Right lobe of liver (tissue), 6 donors: ENCODE results near the gene SSX4B. TPM values are rescaled to one million over a fixed set of nuclear protein-coding genes. Genes with fewer than 3 reads are reported as not detected.
"Not testable (repeated sequence)": the region's sequence is repeated elsewhere in the genome, so short reads cannot be mapped to it uniquely, and the experiment has no call there.

Source experiments
- ATAC-seq, 4 donors: fragments of 200-7000 bp; cut with Tn5 transposase; one replicate each; pipeline ENCODE4 v1.9.1; 2020; ENCODE audit warnings: mild to moderate bottlenecking in 4 of 4, moderate library complexity in 4 of 4
- DNase-seq, 3 donors: peaks; one replicate each; pipeline ENCODE4 v3.0.0-alpha.2; 2020
- H3K27ac ChIP-seq, 3 donors: fragments of 200-600 bp; one replicate each; pipeline ENCODE4 v1.8.0; 2022
- H3K27me3 ChIP-seq, 2 donors: fragments of 200-600 bp; one replicate each; pipeline ENCODE4 v1.8.0; 2022
- H3K36me3 ChIP-seq, 4 donors: fragments of 200-600 bp; sonication (generic) in 1 of 4; one replicate each; pipeline versions ENCODE4 v1.5.1 to v1.8.0; 2017 to 2022; ENCODE audit warnings: control low read depth in 1 of 4
- H3K4me1 ChIP-seq, 4 donors: fragments of 200-600 bp; sonication (generic) in 1 of 4; one replicate each; pipeline versions ENCODE4 v1.5.1 to v1.8.0; 2017 to 2022; ENCODE audit warnings: control low read depth in 1 of 4
- H3K4me3 ChIP-seq, 3 donors: fragments of 200-600 bp; one replicate each; pipeline ENCODE4 v1.8.0; 2022
- H3K9me3 ChIP-seq, 4 donors: fragments of 200-600 bp; sonication (generic) in 1 of 4; one replicate each; pipeline versions ENCODE4 v1.5.1 to v1.8.0; 2017 to 2022; ENCODE audit warnings: control low read depth in 1 of 4
- POLR2A ChIP-seq: fragments of 450-650 bp; IDR thresholded peaks from one replicate; pipeline ENCODE4 v1.6.1; 2017; ENCODE audit warnings: antibody characterized with exemption, mild to moderate bottlenecking
- WGBS: methylation state at CpG from one replicate; pipeline ENCODE4 v1.1.6; 2018; ENCODE audit warnings: low coverage, low lambda C conversion rate; ENCODE audit not compliant: insufficient coverage; ENCODE audit errors: missing lambda C conversion rate; 5-methylcytosine and 5-hydroxymethylcytosine counted together
- intact Hi-C, 2 donors: fragments of 100-400 bp; cut with DNase I; formaldehyde crosslinking; loops; one replicate each; pipeline versions ENCODE4 v1.11.2 to v1.14.1; 2022
- total RNA-seq, 6 experiments: library from RNA; depleted of rRNA in 2 of 6; stranded (reverse); fragments of >200 nt in 2 of 6; fragmentation: NEBNext Ultra II Directional in 3 of 6; extraction: Animal tissue kit (Norgen Biotek cat#: 25700) in 3 of 6; gene quantifications; one replicate each; pipeline versions ENCODE4 v1.1.0 to v1.2.4, GENCODE V29; 2016 to 2023
- TF ChIP-seq, protein P1 (sequence below), 4 donors: fragments of 200-600 bp in 3 of 4; fragments of 450-650 bp in 1 of 4; IDR thresholded peaks; one replicate each; pipeline versions ENCODE4 v1.5.1 to v1.8.0; 2016 to 2022; ENCODE audit warnings: antibody characterized with exemption in 4 of 4, mild to moderate bottlenecking in 2 of 4
- donor health status: DM: no; HTN: yes; CAD: no.
- donor health status: DM: no; HTN: no; CAD: no.
- donor health status: DM: no; HTN: no; CAD: no.
- donor health status: DM: no; HTN: yes; CAD: no.
- donor health status: DM: no; HTN: yes; CAD: no.

The SSX4B gene
- total RNA-seq, 6 experiments from 2014 or later: not detected

DNA sequence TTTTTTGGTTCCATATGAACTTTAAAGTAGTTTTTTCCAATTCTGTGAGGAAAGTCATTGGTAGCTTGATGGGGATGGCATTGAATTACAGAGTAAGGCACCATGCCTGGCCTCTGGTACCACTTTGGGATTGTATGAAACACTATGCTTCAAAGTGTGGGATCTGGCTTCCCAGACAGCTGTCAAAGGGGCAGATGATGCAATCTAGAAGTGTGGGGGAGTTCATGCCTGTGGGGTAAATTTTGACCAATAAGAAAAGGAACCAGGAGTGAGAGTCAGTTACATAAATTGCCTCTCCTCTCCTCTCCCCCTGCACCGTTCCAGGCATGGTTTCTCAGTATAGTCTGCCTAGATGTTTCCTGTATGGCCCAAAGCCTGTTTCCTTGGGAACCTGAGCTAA lies 13.9 kb downstream of the SSX4B start:
- DNase-seq, H3K36me3 ChIP-seq, H3K27me3 ChIP-seq, intact Hi-C loops, H3K4me1 ChIP-seq, H3K27ac ChIP-seq, H3K4me3 ChIP-seq, ATAC-seq, H3K9me3 ChIP-seq: not testable (repeated sequence)
- WGBS: 17% methylated on average over 1 of the region's 1 CpG

DNA sequence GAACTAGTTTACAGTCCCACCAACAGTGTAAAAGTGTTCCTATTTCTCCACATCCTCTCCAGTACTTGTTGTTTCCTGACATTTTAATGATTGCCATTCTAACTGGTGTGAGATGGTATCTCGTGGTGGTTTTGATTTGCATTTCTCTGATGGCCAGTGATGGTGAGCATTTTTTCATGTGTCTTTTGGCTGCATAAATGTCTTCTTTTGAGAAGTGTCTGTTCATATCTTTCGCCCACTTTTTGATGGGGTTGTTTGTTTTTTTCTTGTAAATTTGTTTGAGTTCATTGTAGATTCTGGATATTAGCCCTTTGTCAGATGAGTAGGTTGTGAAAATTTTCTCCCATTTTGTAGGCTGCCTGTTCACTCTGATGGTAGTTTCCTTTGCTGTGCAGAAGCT lies 14.8 kb downstream of the SSX4B start:
- intact Hi-C loops, H3K4me3 ChIP-seq, DNase-seq, H3K27ac ChIP-seq, H3K4me1 ChIP-seq, H3K27me3 ChIP-seq, H3K9me3 ChIP-seq, H3K36me3 ChIP-seq, ATAC-seq: not testable (repeated sequence)
- 30% methylated on average over 1 of the region's 2 CpGs for WGBS

DNA sequence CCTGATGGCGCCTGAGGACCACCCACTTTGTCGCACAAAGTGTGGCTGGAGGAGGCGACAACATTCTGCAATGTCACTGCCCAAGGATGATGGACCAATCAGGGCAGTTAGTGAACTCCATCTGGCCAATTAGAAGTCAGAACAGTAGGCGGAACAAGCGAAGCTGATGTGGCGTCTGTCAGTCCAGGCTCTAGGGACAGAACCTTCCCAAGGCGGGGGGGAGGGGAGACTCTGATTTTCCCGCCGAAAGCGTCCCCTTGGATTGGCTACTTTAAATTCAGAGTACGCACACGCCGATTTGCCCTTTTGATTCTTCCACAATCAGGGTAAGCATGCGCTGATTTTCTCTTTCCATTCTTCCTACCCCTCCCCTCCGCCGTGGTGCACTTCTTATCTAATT lies 28.5 kb downstream of the SSX4B start, which contains the start of gene SSX4:
SSX4 (plus strand) TSS at position 301 of the 400 bp plus-strand sequence. CDS start 515 bp downstream, outside the sequence.
- H3K27ac ChIP-seq, intact Hi-C loops, H3K4me1 ChIP-seq, H3K36me3 ChIP-seq, ATAC-seq, H3K27me3 ChIP-seq, H3K9me3 ChIP-seq, DNase-seq, H3K4me3 ChIP-seq: not testable (repeated sequence)
- no CpG with 5 or more reads among the region's 16 CpGs for WGBS

DNA sequence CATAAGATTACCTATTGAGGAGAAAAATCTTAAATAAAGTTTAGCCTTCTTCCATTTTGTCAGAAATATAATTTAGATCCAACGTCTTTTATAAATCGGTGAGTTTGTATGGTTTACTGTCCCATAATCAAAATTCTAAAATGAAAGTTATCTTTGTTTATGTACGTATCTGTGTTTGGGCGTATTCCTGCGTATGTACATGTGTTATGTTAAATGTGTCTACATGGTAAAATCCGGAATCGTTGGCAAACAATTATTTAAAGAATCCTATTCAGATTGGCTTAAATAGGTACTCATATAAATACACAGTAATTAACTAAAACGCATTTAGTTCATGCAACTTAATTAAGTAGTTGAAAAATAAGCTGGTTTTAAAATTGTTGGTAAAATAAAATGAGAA lies 41.4 kb downstream of the SSX4B start:
- no CpG with 5 or more reads among the region's 8 CpGs for WGBS
- H3K4me1 ChIP-seq, ATAC-seq, intact Hi-C loops, H3K9me3 ChIP-seq, H3K27ac ChIP-seq, H3K27me3 ChIP-seq, DNase-seq, H3K36me3 ChIP-seq, H3K4me3 ChIP-seq: not testable (repeated sequence)

DNA sequence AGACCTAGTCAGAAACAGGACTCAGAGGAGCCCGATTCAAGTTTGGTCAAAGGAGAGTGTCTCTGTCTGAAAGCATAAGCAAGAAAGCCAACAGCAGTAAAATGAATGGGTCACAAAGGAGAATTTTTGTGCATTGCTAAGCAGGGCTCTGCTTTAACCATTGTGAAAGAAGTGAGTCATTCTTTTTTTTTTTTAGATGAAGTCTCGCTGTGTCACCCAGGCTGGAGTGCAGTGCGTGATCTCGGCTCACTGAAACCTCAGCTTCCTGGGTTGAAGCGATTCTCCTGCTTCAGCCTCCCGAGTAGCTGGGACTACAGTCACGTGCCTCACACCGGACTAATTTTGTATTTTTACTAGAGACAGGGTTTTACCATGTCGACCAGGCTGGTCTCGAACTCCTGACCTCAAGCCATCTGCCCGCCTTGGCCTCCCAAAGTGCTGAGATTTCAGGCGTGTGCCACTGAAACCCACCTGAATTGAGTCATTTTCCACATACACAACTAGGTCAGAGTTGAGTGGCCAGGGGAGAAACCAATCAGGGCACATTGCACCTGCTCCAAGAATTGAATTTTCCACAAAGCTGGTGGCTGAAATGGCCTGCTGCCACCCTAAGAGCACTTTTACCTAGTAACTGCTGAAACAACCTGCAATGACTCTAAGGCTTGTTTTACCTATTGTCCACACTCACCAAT lies 43.9 kb downstream of the SSX4B start:
- H3K27me3 ChIP-seq, H3K4me3 ChIP-seq, H3K4me1 ChIP-seq, H3K27ac ChIP-seq, H3K9me3 ChIP-seq, intact Hi-C loops, DNase-seq, ATAC-seq, H3K36me3 ChIP-seq: not testable (repeated sequence)
- WGBS: no CpG with 5 or more reads among the region's 12 CpGs

DNA sequence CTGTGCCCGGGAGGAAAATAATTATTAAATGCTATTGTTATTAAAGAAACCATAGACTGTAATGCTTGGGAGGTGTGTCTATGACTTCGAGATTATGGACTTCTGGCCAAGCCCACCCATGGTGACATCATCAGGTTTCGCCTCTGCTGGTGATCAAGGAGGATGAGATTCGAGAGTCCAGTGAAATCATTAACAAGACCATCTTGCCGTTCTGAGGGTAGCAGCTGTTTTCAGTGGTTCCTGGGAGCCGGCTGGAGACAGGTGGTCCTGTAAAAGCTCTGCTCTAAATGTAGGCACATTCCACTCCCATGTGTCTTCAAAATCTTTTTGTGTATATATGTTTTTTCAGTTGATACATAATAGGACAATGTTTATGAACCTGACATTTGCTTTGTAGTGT lies 52.5 kb downstream of the SSX4B start:
- ATAC-seq, intact Hi-C loops, H3K4me1 ChIP-seq, H3K27ac ChIP-seq, H3K4me3 ChIP-seq, H3K27me3 ChIP-seq, DNase-seq, H3K9me3 ChIP-seq, H3K36me3 ChIP-seq: not testable (repeated sequence)
- 65% methylated on average over 5 of the region's 6 CpGs for WGBS

DNA sequence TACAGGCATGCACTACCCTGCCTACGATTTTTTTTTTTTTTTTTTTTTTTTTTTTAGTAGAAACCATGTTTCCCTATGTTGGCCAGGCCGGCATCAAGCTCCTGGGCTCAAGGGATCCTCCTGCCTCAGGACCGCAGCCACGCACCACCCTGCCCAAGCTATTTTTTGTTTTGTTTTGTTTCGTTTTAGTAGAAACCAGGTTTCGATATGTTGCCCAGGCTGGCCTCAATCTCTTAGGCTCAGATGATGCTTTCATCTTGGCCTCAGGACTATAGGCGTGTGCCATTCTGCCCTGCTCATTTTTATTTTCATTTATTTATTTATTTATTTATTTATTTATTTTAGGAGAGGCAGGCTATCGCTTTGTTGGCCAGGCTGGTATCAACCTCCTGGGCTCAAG lies 54.1 kb downstream of the SSX4B start:
- H3K27me3 ChIP-seq: no peaks in the 10 kb centered on the region
- H3K27ac ChIP-seq: no peak overlapping the region
- ATAC-seq (no peak), DNase-seq (no peak)
- no peaks in the 10 kb centered on the region for H3K9me3 ChIP-seq
- no peaks in the 10 kb centered on the region for H3K4me1 ChIP-seq
- TF ChIP-seq POLR2A: no peak
- TF ChIP-seq, protein P1, sequence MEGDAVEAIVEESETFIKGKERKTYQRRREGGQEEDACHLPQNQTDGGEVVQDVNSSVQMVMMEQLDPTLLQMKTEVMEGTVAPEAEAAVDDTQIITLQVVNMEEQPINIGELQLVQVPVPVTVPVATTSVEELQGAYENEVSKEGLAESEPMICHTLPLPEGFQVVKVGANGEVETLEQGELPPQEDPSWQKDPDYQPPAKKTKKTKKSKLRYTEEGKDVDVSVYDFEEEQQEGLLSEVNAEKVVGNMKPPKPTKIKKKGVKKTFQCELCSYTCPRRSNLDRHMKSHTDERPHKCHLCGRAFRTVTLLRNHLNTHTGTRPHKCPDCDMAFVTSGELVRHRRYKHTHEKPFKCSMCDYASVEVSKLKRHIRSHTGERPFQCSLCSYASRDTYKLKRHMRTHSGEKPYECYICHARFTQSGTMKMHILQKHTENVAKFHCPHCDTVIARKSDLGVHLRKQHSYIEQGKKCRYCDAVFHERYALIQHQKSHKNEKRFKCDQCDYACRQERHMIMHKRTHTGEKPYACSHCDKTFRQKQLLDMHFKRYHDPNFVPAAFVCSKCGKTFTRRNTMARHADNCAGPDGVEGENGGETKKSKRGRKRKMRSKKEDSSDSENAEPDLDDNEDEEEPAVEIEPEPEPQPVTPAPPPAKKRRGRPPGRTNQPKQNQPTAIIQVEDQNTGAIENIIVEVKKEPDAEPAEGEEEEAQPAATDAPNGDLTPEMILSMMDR (IDR thresholded peaks at IDR 0.05): no peak
- intact Hi-C loops: no loop called here
- H3K4me3 ChIP-seq: no peak overlapping the region
- 54% methylated on average over 5 of the region's 8 CpGs for WGBS
- H3K36me3 ChIP-seq: no peaks in the 10 kb centered on the region

DNA sequence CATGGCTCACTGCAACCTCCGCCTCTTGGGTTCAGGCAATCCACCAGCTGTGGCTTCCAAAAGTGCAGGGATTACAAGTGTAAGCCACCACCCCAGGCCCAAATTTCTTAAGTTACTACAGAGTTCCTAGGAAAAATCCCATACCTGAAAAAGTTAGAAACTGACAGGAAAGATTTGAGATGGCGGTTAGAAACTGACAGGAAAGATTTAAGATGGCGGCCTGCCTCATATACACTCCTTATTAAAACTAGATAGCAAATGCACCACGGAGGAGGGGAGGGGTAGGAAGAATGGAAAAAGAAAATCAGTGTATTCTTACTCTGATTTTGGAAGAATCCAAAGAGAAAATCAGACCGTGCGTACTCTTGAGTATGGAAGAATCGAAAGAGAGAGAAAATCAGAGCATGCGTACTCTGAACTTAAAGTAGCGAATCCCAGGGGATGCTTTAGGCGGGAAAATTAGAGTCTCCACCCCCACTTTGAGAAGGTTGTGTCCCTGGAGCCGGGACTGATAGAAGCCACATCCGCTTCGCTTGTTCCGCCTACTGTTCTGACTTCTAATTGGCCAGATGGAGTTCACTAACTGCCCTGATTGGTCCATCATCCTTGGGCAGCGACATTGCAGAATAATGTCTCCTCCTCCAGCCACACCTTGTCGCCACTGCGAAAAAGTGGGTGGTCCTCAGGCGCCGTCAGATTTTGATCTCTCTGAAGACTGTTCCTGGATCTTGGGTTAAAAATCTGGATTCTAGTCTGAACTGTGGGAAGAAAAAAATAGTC lies 55.3 kb downstream of the SSX4B start, which contains the start of gene SSX3:
SSX3 (minus strand) TSS at position 389 of the 780 bp plus-strand sequence. CDS start 1,454 bp downstream, outside the sequence.
- H3K9me3 ChIP-seq, H3K36me3 ChIP-seq, H3K27ac ChIP-seq, ATAC-seq, intact Hi-C loops, H3K27me3 ChIP-seq, H3K4me3 ChIP-seq, H3K4me1 ChIP-seq, DNase-seq: not testable (repeated sequence)
- 68% methylated on average over 13 of the region's 19 CpGs for WGBS
